HG03097 (cell line): Measurements from ENCODE around the gene GCNA.
"Not testable (repeated sequence)": the region's sequence is repeated elsewhere in the genome, so short reads cannot be mapped to it uniquely, and the experiment has no call there.

Experiments
- ATAC-seq: cut with Tn5 transposase; IDR thresholded peaks from one replicate; pipeline ENCODE4 v1.9.1; 2021; ENCODE audit not compliant: unreplicated experiment, low FRiP score

Gene GCNA

DNA sequence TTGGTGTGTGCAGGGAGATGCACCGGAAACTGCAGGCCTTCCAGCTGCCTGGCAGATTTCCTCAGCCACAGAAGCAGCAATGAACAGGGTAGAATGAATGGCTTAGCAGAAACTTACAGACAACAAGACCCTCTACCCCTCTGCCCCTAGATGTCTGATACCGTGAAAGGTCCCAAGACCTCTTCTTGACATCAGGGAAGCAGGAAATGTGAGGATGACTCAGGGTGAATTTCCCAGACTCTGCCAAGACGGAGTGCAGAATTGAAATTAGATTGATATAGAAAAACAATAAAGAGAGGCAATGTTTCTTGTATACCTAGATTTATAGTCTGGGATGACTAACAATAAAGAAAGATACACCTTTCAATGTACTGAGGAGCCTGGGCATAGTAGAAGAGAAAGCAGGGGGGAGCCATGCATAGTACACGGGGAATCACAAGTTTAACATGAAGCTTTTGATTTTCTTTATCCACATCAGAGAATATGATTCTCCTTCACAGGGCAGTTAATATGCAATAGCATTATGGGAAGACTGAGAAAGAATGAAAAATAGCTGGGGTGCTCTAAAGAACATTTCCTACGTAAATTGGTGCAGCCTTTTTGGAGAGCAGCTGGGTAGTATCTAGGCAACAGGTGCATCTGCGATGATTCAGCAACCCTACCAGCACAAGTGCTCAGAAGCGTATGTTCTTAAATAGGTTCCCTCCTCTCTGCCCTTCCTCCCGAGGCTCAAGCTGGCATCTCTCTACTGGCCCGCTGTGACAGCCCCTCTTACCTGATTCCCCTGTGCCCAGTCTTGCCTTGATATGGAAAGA, 58.4 kb downstream of the GCNA start:
- no peak for ATAC-seq

DNA sequence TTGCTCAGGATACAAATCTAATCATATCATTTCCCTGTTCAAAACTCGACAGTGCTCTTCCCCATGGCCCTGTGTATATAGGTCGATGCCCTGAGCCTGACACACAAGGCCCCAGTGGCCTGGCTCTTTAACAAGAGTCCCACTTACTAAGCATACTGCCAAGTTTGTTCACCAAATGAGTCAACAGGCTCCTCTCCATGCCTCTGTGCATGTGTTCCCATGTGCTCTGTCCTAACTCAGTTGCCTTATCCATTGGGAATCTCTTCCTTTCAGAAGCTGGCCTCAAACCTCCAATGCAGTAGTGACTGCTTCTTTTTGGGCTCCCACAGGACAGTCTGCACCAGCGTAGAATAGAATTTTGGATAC, 59.0 kb downstream of the GCNA start:
- no peak for ATAC-seq

DNA sequence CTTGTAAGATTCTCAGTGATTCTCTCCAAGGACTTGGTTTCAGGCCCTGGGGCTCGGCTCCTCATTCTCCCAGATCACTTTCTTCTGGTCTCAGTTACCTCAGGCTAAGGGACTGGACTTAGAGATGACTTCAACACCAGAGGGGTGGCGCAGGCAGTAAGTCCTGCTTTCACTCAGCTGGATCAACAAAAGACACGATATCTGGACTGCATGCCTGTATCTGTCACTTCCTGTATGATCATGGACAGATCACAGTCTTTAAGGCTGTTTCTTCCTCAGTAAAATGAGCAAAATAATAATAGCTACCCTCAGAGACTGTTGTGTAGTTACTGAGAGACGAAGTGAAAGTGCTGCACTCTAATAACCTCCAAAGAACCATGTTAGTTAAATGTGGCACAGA, 59.6 kb downstream of the GCNA start:
- ATAC-seq = no peak

DNA sequence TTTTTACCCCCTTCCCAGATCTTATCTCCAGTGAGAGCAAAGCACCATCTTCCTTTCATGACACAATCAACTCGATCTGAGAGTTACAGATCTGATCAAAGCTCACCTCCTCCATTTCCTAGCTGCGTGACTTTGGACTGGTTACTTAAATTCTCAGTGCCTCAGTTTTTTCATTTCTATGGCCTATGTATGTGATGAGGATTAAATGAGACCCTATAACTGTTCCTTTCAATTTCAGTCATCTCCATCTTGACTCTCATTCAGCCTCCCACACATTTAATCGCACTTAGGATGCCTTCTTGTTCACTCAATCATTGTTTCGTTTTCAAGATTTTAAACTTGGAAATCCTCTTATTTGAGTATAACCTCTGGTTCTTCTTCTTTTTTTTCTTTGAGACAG, 60.2 kb downstream of the GCNA start:
- ATAC-seq = no peak

DNA sequence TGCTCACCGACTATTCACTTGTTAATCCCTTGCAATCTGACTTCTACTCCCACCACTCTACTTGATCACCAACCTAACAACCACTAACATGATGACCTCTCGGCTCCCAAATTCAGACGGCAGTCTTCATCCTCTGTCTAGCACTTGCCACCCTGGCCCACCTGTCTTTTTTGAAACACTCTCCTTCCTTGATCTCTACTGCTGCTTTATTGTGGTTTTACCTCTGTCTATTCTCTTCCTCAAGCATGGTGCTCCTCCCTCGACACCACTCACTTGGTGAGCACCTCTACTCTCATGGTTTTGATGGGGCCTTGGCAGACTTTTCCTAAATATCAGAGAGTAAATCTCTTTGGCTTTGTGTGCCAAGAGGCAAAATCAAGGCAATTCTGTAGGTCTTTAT, 61.8 kb downstream of the GCNA start:
- no peak for ATAC-seq

DNA sequence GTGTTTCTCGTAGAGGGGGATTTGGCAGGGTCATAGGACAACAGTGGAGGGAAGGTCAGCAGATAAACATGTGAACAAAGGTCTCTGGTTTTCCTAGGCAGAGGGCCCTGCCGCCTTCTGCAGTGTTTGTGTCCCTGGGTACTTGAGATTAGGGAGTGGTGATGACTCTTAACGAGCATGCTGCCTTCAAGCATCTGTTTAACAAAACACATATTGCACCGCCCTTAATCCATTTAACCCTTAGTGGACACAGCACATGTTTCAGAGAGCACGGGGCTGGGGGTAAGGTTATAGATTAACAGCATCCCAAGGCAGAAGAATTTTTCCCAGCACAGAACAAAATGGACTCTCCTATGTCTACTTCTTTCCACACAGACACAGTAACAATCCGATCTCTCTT, 66.2 kb downstream of the GCNA start:
- not testable (repeated sequence) for ATAC-seq

DNA sequence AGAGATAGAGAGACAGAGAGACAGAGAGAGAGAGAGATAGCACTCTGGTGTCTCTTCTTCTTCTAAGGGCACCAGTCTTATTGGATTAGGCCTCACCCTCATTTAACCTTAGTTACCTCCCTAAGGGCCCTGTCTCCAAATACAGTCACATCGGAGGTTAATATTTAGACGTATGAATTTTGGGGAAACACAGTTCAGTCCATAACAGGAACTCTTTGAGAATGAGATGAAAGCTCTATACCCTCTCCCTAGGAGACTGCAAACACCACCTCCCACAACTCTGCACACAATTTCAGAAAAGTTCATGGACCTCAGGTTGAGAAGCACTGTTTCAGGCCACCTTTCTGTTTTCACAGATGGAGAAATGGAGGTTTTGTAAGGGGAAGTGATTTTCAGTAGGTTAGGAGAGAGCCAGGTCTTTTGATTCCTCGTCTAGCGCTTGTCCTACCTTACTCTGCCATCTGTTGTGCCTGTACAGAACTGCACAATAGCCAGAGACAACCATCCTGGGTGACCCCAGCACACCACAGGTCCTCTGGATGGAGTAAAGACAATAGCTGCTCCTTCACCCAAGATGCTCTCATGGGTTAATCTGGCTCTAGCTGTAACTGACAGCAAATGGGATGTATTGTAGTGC, 72.2 kb downstream of the GCNA start:
- ATAC-seq = peak; percentile 75

DNA sequence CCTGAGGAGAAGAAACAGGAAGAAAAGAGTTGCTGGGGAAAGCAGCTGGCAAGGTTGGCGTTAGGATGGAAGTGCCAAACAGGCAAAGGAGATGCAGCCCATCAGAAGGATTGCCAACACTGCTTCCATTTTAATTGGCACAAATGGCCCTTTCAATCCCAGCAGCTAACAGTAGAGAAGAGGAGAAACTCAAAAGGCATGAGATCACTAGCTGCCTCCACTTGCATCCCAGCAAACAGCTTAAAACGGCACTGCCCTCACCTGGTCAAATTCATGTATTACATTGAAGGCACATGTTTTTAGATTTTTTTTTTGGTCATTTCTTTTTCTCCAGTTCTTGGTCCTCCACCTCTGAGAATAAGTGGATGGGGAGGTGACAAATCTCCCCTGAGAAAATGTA, 74.2 kb downstream of the GCNA start:
- ATAC-seq = no peak

DNA sequence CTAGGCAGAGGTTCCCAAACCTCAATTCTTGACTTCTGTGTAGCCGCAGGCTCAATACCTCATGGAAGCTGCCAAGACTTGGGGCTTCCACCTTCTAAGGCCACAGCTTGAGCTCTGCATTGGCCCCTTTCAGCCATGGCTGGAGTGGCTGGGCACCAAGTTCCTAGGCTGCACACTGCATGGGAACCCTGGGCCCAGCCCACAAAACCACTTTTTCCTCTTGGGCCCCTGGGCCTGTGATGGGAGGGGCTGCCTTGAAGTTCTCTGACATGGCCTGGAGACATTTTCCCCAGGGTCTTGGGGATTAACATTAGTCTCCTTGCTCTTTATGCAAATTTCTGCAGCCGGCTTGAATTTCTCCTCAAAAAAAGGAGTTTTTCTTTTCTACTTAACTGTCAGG, 75.1 kb downstream of the GCNA start:
- no peak for ATAC-seq

DNA sequence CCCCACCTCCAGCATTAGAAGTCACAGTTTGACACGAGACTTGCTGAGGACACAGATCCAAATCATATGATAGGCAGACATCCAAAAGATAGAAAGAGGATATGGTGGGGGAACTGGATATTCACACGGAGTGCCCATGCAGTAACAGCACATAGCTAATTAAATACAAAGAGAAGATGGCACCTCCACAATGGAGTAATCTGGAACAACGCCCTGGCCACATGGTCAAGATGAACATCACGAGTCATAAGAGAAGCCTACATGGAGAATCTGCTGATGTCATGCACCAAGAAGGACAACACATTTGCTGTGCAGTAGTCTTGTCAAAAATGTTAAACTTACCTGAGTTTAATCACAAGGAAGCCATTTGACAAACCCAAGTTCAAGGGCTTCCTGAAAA, 79.0 kb downstream of the GCNA start:
- ATAC-seq = no peak

DNA sequence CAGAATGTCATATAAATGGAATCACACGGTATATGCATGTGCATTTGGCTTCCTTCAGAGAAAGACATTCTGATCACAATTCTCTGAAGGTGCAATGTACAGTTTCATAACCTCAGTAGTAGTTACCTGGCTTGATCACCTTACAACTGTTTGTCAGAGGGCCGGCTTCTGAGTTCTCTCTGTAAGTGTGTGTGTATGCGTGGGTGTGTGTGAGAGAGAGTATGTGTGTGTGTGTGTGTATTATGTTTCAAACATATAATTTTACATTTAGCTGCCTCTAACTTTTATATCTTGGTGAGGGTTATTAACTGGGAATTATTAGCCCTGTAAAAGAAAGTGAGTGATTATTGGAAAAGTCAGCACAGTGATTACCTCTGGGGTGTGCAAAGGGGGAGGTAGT, 81.1 kb downstream of the GCNA start:
- ATAC-seq = no peak

DNA sequence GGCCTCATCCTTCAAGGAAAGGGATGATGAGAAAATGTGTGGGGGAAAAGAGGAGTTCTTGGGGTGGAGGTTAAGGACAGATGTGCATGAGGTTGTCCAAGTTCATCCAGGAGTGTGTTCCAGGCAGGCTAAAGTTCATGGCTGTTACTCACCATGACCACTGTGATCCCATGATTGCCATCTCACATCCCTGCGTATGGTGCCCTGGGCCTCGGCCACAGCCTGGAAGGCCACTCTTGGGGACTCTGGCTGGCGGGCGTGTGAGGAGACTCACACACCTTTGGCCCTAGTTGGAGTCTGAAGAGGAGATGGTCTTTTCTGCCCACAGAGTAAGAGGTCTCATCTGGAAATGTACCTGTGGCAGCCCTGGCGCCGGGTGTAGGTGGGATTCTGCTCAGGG, 81.7 kb downstream of the GCNA start:
- no peak for ATAC-seq

DNA sequence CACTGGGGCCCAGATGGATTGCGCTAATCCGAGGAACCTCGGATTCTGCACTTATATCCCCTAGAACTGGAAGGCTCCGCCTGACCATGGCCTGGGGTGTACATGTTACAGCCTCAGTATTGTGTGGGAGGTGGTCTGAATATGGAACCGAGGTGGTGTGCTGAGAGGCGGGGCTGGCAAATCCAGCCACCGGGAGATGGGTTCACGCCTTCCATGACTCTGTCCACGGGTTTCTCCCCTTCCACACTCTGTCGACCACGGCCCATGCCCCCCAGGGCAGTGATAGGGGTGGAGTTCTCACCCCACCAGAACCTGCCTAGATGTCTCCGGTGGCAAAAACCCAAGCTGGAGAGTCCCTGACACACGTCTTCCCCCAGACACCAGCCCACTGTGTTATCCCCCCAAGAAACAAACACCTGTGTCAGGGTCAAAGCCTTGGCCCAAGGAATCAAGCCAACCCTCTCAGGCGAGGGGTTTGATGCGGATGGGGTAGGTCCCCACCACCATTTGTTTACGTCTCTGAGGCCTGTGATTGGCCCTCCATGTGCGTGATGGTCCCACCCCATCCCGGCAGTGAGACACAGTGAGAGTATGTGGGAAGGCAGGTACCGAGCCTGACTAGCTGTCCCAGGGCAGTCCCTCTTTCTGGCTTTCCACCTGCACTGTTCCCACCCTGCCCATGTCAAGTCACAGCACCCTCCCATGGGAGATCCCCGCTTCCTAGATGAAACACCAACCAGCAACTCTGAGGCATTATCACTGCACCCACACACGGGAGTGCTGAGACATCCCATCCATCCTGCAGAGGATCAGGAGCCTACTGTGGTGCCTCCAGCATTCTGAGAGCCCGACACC, 82.6 kb downstream of the GCNA start:
- no peak for ATAC-seq

DNA sequence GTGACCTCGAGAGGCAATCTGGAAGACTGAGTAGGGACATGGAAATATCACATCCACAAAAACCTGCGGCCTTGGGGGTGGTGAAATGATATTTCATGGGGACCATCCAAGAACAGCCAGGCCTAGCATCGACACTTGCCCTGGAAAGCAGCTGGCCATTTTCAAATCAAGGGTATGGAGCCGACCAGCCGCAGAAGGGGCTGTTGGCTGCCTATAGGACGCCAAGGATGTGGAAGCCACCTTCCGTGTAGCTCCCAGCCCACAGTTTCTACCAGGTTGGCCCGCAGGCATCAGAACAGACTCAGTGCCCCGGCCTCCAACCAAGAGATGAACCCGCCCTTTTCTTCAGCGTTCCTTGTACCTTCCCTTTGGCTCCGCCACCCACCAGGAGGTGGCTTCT, 83.7 kb downstream of the GCNA start:
- no peak for ATAC-seq

DNA sequence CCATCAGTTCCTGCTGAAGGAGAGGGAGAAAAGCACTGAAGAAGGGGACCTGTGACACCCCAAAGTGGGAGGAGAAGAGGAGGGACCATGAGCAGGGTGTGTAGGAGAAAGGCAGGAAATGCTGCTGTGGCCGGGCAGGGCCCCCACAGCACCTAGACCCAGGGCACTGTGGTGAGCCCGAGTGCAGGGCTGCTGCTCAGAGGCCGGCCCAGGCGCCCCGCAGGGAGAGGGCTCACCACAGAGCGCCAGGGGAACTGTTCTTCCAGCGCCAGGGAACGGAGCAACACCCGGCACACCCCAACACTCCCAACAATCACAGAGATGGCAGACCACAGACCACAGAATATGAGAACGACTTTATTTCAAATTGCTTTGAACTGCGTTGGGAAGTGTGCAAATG, 84.4 kb downstream of the GCNA start:
- not testable (repeated sequence) for ATAC-seq
